GM11168 (cell line): Measurements from ENCODE around the gene NUP42.
"Not testable (repeated sequence)": the region's sequence is repeated elsewhere in the genome, so short reads cannot be mapped to it uniquely, and the experiment has no call there.

Experiments used
- in situ Hi-C: fragments of 300-500 bp; cut with MboI; formaldehyde crosslinking; loops from one replicate; pipeline ENCODE4 v1.12.0; 2022; ENCODE audit warnings: low sequenced_read_pairs; ENCODE audit not compliant: unreplicated experiment

The NUP42 gene

GRCh38 chr7:23197745-23198144, 15.9 kb downstream of the NUP42 start:
- in situ Hi-C loops = not testable (repeated sequence)

DNA sequence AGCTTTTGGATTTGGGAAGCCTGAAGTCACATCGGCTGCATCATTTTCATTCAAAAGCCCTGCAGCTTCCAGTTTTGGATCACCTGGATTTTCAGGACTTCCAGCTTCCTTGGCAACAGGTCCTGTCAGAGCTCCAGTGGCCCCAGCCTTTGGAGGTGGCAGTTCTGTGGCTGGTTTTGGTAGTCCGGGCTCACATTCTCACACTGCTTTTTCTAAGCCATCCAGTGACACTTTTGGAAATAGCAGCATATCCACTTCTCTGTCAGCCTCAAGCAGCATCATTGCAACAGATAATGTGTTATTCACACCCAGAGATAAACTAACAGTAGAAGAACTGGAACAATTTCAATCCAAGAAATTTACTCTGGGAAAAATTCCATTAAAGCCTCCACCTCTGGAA, 18.5 kb downstream of the NUP42 start:
- in situ Hi-C loops = no loop called here

GRCh38 chr7:23204241-23204640, 22.4 kb downstream of the NUP42 start:
- in situ Hi-C loops = no loop called here

- in situ Hi-C loops = no loop called here
These were observed 23.7 kb downstream of the NUP42 start for GRCh38 chr7:23205577-23205908.

DNA sequence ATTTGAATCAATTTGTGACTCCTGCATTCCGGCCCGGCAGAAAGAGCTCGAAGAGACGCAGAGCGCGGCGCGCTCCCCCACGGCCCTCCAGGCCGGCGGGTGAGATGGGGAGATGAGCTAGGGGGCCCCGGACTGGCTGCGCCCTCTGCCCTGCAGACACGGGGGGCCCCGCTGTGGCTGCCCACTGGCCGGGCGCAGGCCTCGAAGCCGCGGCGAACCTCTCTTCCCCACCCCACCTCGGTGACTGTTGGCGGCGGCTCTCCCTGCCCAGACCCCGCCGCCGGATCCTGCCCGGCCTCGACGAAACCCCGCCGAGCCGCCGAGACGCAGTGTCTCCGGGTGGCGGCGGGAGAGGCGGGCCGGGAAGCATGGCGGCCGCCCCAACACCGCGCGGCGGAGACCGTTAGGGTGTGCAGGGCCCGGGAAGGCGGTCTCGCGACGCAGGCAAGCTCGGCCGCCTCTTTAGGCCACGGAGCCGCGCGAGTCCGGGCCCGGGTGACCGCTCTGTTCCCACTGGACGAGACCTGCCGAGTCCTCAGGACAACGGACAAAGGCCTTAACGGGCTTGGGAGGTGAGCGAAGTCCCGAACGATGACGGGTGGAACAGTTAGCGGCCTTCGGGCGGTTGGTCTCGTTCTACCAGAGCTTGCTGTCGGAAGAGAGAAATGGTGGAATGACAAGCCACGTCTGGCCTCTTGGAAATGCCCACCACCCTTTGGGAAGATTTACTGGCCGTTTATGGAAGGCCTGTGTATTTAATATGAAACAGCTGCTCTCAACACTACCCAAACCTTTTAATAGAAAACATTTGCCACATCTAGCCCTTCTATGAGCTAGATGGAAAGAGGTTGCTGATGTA, 24.3 kb downstream of the NUP42 start:
- in situ Hi-C loops = no loop called here

GRCh38 chr7:23207021-23207420, 25.2 kb downstream of the NUP42 start:
- in situ Hi-C loops = no loop called here

- in situ Hi-C loops = no loop called here
These were observed 26.0 kb downstream of the NUP42 start for GRCh38 chr7:23207884-23208283.

- in situ Hi-C loops = no loop called here
These were observed 26.5 kb downstream of the NUP42 start for GRCh38 chr7:23208316-23208715.

DNA sequence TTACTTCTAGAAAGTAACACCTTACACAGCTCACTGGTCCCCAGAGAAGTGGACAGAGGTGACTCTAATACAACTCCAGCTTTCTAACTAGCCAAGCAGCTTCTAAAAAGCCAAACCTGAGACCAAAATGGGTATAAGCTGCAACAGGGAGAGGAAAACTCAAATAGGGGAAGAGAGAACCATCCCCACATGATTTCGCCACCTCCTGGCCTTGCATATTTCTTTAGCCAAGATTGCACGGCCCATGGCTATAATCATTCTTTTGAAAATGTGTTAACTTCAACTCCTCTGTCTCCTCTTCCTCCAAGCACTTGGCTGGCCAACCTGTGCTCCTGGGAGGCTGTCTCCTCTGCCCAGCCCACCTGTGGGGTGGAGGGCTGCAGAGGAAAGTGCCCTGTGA, 28.7 kb downstream of the NUP42 start:
- in situ Hi-C loops = no loop called here

- in situ Hi-C loops = no loop called here
These were observed 29.7 kb downstream of the NUP42 start for GRCh38 chr7:23211589-23211988.

- in situ Hi-C loops = no loop called here
These were observed 30.5 kb downstream of the NUP42 start for GRCh38 chr7:23212395-23212794.

- in situ Hi-C loops = no loop called here
These were observed 31.0 kb downstream of the NUP42 start for GRCh38 chr7:23212841-23213240.

GRCh38 chr7:23213755-23214154, 31.9 kb downstream of the NUP42 start:
- in situ Hi-C loops = no loop called here

DNA sequence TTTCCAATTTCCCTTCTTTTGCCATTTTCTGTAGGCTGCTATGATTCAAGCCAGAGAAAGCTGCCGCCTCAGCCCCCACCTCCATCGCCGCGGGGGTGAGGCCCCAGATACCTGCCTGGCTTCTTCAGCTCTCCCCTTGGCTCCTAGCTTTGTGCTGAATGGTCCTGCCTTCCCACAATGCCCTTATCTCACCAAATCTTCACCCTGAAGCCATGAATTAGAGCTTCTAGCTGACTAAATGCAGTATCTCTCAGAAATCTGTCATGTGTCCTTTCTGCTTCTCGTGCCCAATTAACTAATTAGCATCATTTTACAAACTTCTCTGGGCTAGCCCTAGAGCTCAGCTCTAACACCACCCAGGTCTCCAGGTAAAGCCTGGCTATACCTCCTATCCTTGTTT, 32.6 kb downstream of the NUP42 start:
- in situ Hi-C loops = no loop called here

DNA sequence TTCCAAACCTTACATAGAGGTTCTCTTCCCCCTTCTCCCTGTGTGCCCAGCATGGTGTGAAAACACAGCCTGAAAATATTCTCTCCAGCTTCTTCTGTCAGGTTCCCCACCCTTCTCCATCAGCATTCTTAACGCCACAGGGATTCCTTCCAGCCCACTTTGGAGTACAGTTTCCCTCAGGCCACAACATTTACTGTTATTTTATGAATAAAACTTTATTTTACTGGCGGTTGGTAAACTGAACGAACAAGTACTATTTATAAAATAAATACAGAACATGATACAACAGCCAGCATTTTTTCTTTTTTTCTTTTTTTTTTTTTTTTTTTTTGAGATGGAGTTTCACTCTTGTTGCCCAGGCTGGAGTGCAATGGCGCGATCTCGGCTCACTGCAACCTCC, 33.1 kb downstream of the NUP42 start:
- in situ Hi-C loops = no loop called here

DNA sequence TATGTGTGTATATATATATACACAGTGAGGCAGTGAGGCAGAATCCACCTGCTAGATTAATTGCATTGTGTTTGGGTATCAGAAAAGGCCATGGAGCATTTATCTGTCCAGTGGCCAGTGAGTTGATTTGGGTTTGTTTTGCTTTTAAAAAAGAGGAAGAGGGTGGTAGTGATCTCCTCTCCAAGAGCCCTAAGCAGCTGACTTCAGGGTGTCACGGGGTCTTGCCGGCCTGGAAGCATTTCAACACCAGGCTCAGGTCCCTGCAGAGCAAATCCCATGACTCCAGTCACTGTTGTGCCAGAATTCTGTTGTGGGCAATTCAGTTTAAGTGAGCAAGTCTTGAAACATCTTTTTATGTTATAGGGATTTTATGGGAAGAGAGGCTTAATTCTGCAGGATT, 34.2 kb downstream of the NUP42 start:
- in situ Hi-C loops = no loop called here

DNA sequence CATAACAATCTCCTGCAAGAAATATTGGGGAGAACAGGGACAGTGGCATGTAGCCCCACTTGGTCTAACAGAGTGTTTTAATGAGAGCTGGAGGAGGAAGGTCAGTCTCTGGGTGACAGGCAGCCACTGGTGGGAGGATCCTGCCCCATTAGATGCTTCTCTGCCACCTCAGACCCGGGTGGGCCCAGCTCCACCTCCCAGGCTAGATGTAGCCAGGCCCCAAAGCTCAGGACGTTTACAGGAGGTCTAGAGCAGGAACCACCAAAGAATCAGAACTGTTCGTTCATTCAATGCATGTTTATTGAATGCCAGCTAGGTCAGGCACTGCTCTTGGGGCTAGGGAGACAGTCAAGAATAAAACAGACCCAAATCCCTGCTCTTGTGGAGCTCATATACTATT, 36.3 kb downstream of the NUP42 start:
- in situ Hi-C loops = no loop called here

DNA sequence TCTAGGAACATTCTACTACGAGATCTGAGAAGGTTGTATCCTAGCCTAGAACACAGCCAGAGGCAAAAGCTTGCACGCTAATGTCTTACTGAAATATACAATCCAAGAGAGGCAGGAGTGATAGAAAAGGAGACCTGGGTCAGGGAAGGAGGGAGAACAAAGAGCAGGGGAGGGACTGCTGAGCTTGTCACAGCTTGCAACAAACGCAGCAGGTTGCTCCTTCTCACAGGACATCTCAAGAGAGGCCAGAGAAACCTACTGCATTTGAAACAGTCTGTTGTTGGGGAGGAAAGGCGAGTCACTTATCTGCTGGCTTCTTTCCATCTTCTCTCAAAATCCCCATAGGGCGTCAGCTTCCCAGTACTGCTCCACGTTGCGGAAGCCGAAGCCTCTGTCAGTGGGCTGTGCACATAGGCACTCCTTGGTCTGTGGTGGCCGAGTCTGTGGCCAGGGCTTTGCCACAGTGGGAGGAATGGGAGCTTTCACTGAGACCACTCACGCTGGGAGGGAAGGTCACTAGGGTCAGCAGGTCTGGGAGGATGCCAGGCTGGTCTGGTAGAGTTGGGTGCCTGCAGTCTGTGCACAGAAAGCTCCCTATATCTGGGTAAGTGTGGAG, 39.0 kb downstream of the NUP42 start:
- in situ Hi-C loops = no loop called here

DNA sequence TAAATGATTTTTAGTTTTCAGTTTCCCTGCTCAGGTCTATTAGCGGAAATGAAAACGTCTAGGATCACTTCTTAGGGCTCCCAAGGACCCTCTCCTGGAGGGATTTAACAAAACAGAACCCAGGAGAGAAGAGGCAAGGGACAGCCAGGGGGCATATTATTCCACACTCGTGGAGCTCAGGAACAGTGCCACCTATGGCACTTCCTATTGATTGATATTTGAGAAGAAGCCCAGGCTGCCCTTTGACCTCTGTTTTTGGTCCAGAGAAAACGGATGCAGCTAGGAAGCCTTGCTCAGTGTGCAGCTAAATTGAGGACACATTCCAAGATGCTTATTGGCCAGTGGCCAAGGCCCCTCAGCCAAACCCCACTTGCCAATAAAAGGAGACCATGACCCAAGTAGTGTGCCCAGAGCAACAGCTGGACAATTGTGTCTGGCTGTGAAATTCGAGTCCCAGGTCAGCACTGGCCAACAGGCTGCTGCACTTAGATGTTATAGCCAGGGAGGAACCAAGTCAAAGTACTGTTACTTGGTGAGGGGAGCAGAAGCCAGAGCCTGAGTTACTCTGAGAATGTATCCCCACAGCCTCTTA, 40.7 kb downstream of the NUP42 start:
- in situ Hi-C loops = no loop called here

GRCh38 chr7:23224364-23224763, 42.5 kb downstream of the NUP42 start:
- in situ Hi-C loops = not testable (repeated sequence)

DNA sequence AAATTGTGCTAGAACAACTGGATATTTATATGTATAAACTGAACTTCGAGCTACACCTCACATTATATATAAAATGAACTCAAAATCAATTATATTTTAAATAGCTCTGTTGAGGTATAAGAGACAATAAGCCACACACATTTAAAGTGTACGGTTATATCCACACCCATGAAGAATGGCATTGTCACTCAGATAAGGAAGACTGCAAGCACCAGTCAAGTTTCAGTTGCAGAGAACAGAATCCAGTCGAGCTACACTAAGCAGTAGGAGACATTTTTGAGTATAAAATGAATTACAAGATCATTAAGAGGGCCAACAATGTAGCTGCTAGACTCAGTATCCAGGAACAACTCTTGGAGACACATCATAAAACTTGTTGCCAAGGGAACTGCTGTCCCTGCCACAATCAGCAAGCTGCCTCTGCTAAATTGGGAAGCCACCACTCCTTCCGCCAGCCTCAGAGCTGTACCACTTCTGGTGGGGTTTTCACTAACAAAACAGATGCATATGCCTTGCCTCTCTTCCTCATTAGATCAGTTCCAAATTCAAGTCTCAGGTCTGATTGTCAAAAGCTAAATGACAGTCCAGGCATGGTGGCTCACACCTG, 45.1 kb downstream of the NUP42 start:
- in situ Hi-C loops = no loop called here
